K562 (cell line): Measurements from ENCODE around the gene RARRES2. TPM values are rescaled to one million over a fixed set of nuclear protein-coding genes. Genes with fewer than 3 reads are reported as not detected.

ENCODE experiments used
- ARID1B ChIP-seq: fragments of 450-650 bp; IDR thresholded peaks from 2 replicates; pipeline ENCODE4 v1.6.1; 2016; ENCODE audit warnings: antibody characterized with exemption, mild to moderate bottlenecking, inconsistent platforms
- CBX8 ChIP-seq: fragments of 200-600 bp; sonication (generic); IDR thresholded peaks from 2 replicates; pipeline ENCODE4 v1.6.1; 2012; ENCODE audit warnings: borderline replicate concordance, mixed run types, low read depth, mild to moderate bottlenecking, moderate library complexity, mixed read lengths, low read length, control low read depth, inconsistent platforms; ENCODE audit not compliant: poor library complexity, severe bottlenecking; ENCODE audit errors: extremely low read depth
- CXXC5 ChIP-seq: fragments of 250-450 bp; sonication (Bioruptor Pico); IDR thresholded peaks from 2 replicates; pipeline ENCODE4 v1.8.0; 2022; ENCODE audit warnings: inconsistent platforms, mild to moderate bottlenecking, moderate library complexity
- DMBX1 ChIP-seq: fragments of 250-450 bp; sonication (Bioruptor Pico); IDR thresholded peaks from 2 replicates; pipeline ENCODE4 v1.8.0; 2022; ENCODE audit warnings: inconsistent platforms, mild to moderate bottlenecking, moderate library complexity, borderline replicate concordance
- HDAC2 ChIP-seq: fragments of 450-650 bp; IDR thresholded peaks from 2 replicates; pipeline ENCODE4 v1.6.1; 2016; ENCODE audit warnings: mild to moderate bottlenecking
- HDGF ChIP-seq: fragments of 450-650 bp; IDR thresholded peaks from 2 replicates; pipeline ENCODE4 v1.6.1; 2016
- HEY1 ChIP-seq: fragments of 250-450 bp; sonication (Bioruptor Pico); IDR thresholded peaks from 2 replicates; pipeline ENCODE4 v1.5.0; 2020; ENCODE audit warnings: mild to moderate bottlenecking, moderate library complexity, borderline replicate concordance
- KDM5B ChIP-seq: fragments of 200-600 bp; sonication (generic); IDR thresholded peaks from 2 replicates; pipeline ENCODE4 v1.6.1; 2012; ENCODE audit warnings: low read depth, mild to moderate bottlenecking, moderate library complexity, low read length, control low read depth, inconsistent platforms; ENCODE audit not compliant: insufficient replicate concordance
- KLF10 ChIP-seq: fragments of 250-450 bp; sonication (Bioruptor Pico); IDR thresholded peaks from 2 replicates; pipeline ENCODE4 v1.6.1; 2021; ENCODE audit warnings: matching md5 sums
- NBN ChIP-seq: fragments of 450-650 bp; IDR thresholded peaks from 2 replicates; pipeline ENCODE4 v1.6.1; 2016; ENCODE audit warnings: low read depth, mild to moderate bottlenecking
- NEUROD1 ChIP-seq: fragments of 150-350 bp; IDR thresholded peaks from 2 replicates; pipeline ENCODE4 v1.6.1; 2014; ENCODE audit warnings: borderline replicate concordance, low read length, low read depth; ENCODE audit not compliant: partially characterized antibody
- PHB2 ChIP-seq: fragments of 450-650 bp; IDR thresholded peaks from 2 replicates; pipeline ENCODE4 v1.6.1; 2017; ENCODE audit warnings: low read depth
- RBBP5 ChIP-seq: fragments of 200-600 bp; sonication (generic); IDR thresholded peaks from 2 replicates; pipeline ENCODE4 v1.6.1; 2012; ENCODE audit warnings: borderline replicate concordance, mild to moderate bottlenecking, low read length, control low read depth, inconsistent platforms; ENCODE audit not compliant: insufficient read depth, poor library complexity, severe bottlenecking
- RBFOX2 ChIP-seq: fragments of 200-400 bp; formaldehyde crosslinking; IDR thresholded peaks from 2 replicates; pipeline ENCODE4 v1.6.1; 2017; ENCODE audit warnings: low read depth, mild to moderate bottlenecking, low read length, moderate library complexity
- SMARCA4 ChIP-seq: fragments of 450-650 bp; IDR thresholded peaks from 2 replicates; pipeline ENCODE4 v1.6.1; 2016
- SMARCE1 ChIP-seq: fragments of 450-650 bp; IDR thresholded peaks from 2 replicates; pipeline ENCODE4 v1.7.1; 2016; ENCODE audit warnings: mild to moderate bottlenecking
- ZBTB26 ChIP-seq: fragments of 450-650 bp; formaldehyde crosslinking; IDR thresholded peaks from 2 replicates; pipeline ENCODE4 v1.4.0; 2022; ENCODE audit warnings: missing genetic modification characterization
- polyA plus RNA-seq, 8 experiments: library from polyadenylated mRNA; depleted of rRNA in 4 of 8; stranded (reverse) in 5 of 8; unstranded in 3 of 8; fragments of >200 nt; fragmentation: Nextera tagmentation in 2 of 8; fragmentation: Illumina TruSeq in 1 of 8; extraction: Ambion mirVana in 2 of 8; extraction: Trizol in 1 of 8; gene quantifications; 2 replicates each; pipeline versions ENCODE4 v1.2.1 to v1.2.3, GENCODE V29; 2011 to 2014; ENCODE audit warnings: inconsistent platforms in 1 of 8, missing spikeins in 1 of 8
- total RNA-seq, 7 experiments: library from RNA; depleted of rRNA in 6 of 7; stranded (reverse); fragments of >200 nt in 6 of 7; fragmentation: Illumina TruSeq in 2 of 7; extraction: Trizol in 2 of 7; gene quantifications; 2 replicates each; pipeline versions ENCODE4 v1.2.1 to v1.2.3, GENCODE V29; 2011 to 2021; ENCODE audit warnings: low replicate concordance in 1 of 7
- TF ChIP-seq, protein P1 (sequence below), 2 experiments: fragments of 450-650 bp in 1 of 2; sonication (generic) in 1 of 2; formaldehyde crosslinking in 1 of 2; IDR thresholded peaks; 2 replicates each; pipeline versions ENCODE4 v1.7.1 to v1.9.0; 2016 to 2022; ENCODE audit warnings: inconsistent platforms in 1 of 2, mild to moderate bottlenecking in 1 of 2, missing genetic modification reagents in 1 of 2

Gene RARRES2
- total and polyA plus RNA-seq, 9 of the 15 experiments (the other 6 are each of a cell fraction or from before 2014, with no cell fraction given) = 0.11 to 1.7 (median 0.23) TPM; not detected in 6

DNA sequence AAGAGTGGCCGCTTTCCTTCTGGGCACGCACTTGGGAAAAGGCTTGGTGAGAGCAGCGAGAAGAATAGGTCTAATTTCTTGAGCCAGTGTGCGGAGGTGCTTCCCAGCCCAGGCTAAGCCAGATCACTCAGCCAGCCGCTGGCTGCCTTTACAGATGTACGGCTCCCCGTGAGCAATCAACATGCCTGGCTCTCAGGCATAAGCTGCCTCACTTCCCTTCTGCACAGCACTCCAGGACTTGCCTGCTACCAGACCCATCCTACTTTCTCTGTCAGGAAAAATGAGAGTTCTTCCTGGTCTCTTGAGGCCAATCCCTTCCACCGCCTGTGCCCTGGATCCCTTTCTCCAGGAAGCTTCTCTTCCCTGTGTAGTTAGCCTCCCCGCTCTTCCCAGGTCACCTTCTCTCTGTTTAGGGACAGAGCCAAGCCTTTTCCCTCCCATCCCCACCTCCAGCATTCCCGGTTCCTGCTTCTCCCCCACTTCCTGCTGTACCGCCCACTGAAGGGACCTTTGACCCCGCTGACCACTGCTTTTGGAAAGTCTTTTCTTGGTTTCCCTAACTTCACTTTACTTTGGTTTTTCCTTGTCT is 17.0 kb downstream of the RARRES2 start (continued):
- TF ChIP-seq, protein P1, sequence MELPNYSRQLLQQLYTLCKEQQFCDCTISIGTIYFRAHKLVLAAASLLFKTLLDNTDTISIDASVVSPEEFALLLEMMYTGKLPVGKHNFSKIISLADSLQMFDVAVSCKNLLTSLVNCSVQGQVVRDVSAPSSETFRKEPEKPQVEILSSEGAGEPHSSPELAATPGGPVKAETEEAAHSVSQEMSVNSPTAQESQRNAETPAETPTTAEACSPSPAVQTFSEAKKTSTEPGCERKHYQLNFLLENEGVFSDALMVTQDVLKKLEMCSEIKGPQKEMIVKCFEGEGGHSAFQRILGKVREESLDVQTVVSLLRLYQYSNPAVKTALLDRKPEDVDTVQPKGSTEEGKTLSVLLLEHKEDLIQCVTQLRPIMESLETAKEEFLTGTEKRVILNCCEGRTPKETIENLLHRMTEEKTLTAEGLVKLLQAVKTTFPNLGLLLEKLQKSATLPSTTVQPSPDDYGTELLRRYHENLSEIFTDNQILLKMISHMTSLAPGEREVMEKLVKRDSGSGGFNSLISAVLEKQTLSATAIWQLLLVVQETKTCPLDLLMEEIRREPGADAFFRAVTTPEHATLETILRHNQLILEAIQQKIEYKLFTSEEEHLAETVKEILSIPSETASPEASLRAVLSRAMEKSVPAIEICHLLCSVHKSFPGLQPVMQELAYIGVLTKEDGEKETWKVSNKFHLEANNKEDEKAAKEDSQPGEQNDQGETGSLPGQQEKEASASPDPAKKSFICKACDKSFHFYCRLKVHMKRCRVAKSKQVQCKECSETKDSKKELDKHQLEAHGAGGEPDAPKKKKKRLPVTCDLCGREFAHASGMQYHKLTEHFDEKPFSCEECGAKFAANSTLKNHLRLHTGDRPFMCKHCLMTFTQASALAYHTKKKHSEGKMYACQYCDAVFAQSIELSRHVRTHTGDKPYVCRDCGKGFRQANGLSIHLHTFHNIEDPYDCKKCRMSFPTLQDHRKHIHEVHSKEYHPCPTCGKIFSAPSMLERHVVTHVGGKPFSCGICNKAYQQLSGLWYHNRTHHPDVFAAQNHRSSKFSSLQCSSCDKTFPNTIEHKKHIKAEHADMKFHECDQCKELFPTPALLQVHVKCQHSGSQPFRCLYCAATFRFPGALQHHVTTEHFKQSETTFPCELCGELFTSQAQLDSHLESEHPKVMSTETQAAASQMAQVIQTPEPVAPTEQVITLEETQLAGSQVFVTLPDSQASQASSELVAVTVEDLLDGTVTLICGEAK (IDR thresholded peaks at IDR 0.05) = no peak
- TF ChIP-seq, protein P1 (CRISPR knock-in tag; IDR thresholded peaks at IDR 0.05) = 0 out of 2 replicates have a peak, but pooled peaks have one; percentile 22
- TF ChIP-seq PHB2 = 0 out of 2 replicates have a peak, but pooled peaks have one; percentile 45
- TF ChIP-seq HEY1 = no peak
- TF ChIP-seq SMARCE1 = 0 out of 2 replicates have a peak, but pooled peaks have one; percentile 18
- TF ChIP-seq KDM5B = peak; percentile 10
- peak; percentile 7 for TF ChIP-seq NEUROD1
- TF ChIP-seq HDGF = peak; percentile 28; the same call in 1 of the 2 replicates
- peak; percentile 27; the same call in 1 of the 2 replicates for TF ChIP-seq ARID1B
- no peak for TF ChIP-seq KLF10
- no peak for TF ChIP-seq HDAC2
- TF ChIP-seq DMBX1 = no peak
- TF ChIP-seq RBBP5 = peak; percentile 59
- TF ChIP-seq NBN = 0 out of 2 replicates have a peak, but pooled peaks have one; percentile 35
- TF ChIP-seq RBFOX2 = 0 out of 2 replicates have a peak, but pooled peaks have one; percentile 2
- 0 out of 2 replicates have a peak, but pooled peaks have one; percentile 24 for TF ChIP-seq SMARCA4
- peak; percentile 78; the same call in 1 of the 2 replicates for TF ChIP-seq ZBTB26 (CRISPR knock-in tag)
- TF ChIP-seq CXXC5 (CRISPR knock-in tag) = peak; percentile 13; the same call in 1 of the 2 replicates
- TF ChIP-seq CBX8 = no peak
